Prostate gland (tissue), 2 donors: ENCODE measurements around the gene GNB2. TPM values are rescaled to one million over a fixed set of nuclear protein-coding genes. Genes with fewer than 3 reads are reported as not detected.

Experiments
- DNase-seq: peaks from one replicate; pipeline ENCODE4 v3.0.0-alpha.2; 2019; ENCODE audit warnings: low spot score
- H3K27ac ChIP-seq, 2 donors: fragments of 200-600 bp; sonication (generic); 2 replicates each; pipeline ENCODE4 v1.5.1; 2017 to 2019
- H3K27me3 ChIP-seq: fragments of 200-600 bp; sonication (generic); replicated peaks from 2 replicates; pipeline ENCODE4 v1.5.1; 2019; ENCODE audit not compliant: insufficient read depth
- H3K36me3 ChIP-seq, 2 donors: fragments of 200-600 bp; sonication (generic); 1 replicate in 1 of 2; 2 replicates in 1 of 2; pipeline versions ENCODE4 v1.5.1 to v1.8.1; 2017 to 2019
- H3K4me1 ChIP-seq: fragments of 200-600 bp; sonication (generic); replicated peaks from 2 replicates; pipeline ENCODE4 v1.5.1; 2019
- H3K4me3 ChIP-seq, 2 donors: fragments of 200-600 bp; sonication (generic); 2 replicates each; pipeline ENCODE4 v1.5.1; 2017 to 2019
- H3K9me3 ChIP-seq: fragments of 200-600 bp; sonication (generic); 2 replicates; pipeline ENCODE4 v1.5.1; 2017
- CTCF ChIP-seq, 4 experiments: fragments of 200-600 bp in 2 of 4; fragments of 450-650 bp in 2 of 4; sonication (generic) in 2 of 4; IDR thresholded peaks; 1 replicate in 3 of 4; 2 replicates in 1 of 4; pipeline ENCODE4 v1.5.1; 2016 to 2019; ENCODE audit warnings: antibody characterized with exemption in 4 of 4, mild to moderate bottlenecking in 2 of 4, moderate library complexity in 2 of 4
- POLR2A ChIP-seq: fragments of 450-650 bp; IDR thresholded peaks from one replicate; pipeline ENCODE4 v1.6.1; 2016; ENCODE audit warnings: antibody characterized with exemption, mild to moderate bottlenecking
- POLR2AphosphoS5 ChIP-seq: sonication (generic); formaldehyde crosslinking; IDR thresholded peaks from one replicate; pipeline ENCODE4 v1.6.1; 2017; ENCODE audit warnings: antibody characterized with exemption
- WGBS: methylation state at CpG from one replicate; pipeline ENCODE4 v1.1.5; 2018; 5-methylcytosine and 5-hydroxymethylcytosine counted together
- intact Hi-C: fragments of 100-400 bp; cut with DNase I; formaldehyde crosslinking; loops from one replicate; pipeline ENCODE4 v1.14.2; 2022
- total RNA-seq, 2 donors: library from RNA; depleted of rRNA; stranded (reverse); fragments of >200 nt; gene quantifications; one replicate each; pipeline ENCODE4 v1.1.0, GENCODE V29; 2016

The GNB2 gene
- total RNA-seq, 2 donors from 2014 or later, result 376 to 417 TPM

- no peak for DNase-seq
- no peak overlapping the region for H3K27ac ChIP-seq
- H3K36me3 ChIP-seq, result peaks cover 25 to 63% of the 10 kb centered on the region in 2 donors
- TF ChIP-seq POLR2A (no peak), CTCF (IDR thresholded peaks at IDR 0.05) (no peak), POLR2AphosphoS5 (no peak)
- no peaks in the 10 kb centered on the region for H3K27me3 ChIP-seq
- no peak overlapping the region for H3K4me3 ChIP-seq
- intact Hi-C loops, result no loop called here
- peaks cover 16% of the 10 kb centered on the region for H3K4me1 ChIP-seq
- 82% methylated on average over 24 of the region's 28 CpGs for WGBS
- no peaks in the 10 kb centered on the region for H3K9me3 ChIP-seq
Measured at GRCh38 chr7:100682991-100683658, 9.6 kb downstream of the GNB2 start.

GRCh38 chr7:100683659-100684533 is 10.4 kb downstream of the GNB2 start:
- Histone ChIP-seq H3K4me3 (no peak overlapping the region), H3K27me3 (no peaks in the 10 kb centered on the region), H3K4me1 (peaks cover 9% of the 10 kb centered on the region), H3K9me3 (no peaks in the 10 kb centered on the region), H3K27ac (no peak overlapping the region), H3K36me3 (peaks cover 29 to 70% of the 10 kb centered on the region in 2 donors)
- TF ChIP-seq CTCF (IDR thresholded peaks at IDR 0.05) (no peak), POLR2A (no peak), POLR2AphosphoS5 (no peak)
- WGBS, result 93% methylated on average over 36 of the region's 37 CpGs
- no peak for DNase-seq
- intact Hi-C loops, result no loop called here

GRCh38 chr7:100684534-100685042 is 11.0 kb downstream of the GNB2 start:
- H3K36me3 ChIP-seq, result peaks cover 29 to 70% of the 10 kb centered on the region in 2 donors
- H3K4me1 ChIP-seq, result peaks cover 3% of the 10 kb centered on the region
- no peaks in the 10 kb centered on the region for H3K27me3 ChIP-seq
- H3K27ac ChIP-seq, result no peak overlapping the region
- no peaks in the 10 kb centered on the region for H3K9me3 ChIP-seq
- intact Hi-C loops, result no loop called here
- H3K4me3 ChIP-seq, result no peak overlapping the region
- no peak for DNase-seq
- no peak for TF ChIP-seq POLR2AphosphoS5
- TF ChIP-seq POLR2A, result no peak
- no peak for TF ChIP-seq CTCF (IDR thresholded peaks at IDR 0.05)
- 90% methylated on average over 14 of the region's 16 CpGs for WGBS

- no peak overlapping the region for H3K4me3 ChIP-seq
- no peaks in the 10 kb centered on the region for H3K9me3 ChIP-seq
- no peak for DNase-seq
- no peak overlapping the region for H3K27ac ChIP-seq
- WGBS, result 88% methylated on average over 18 of the region's 18 CpGs
- TF ChIP-seq CTCF (IDR thresholded peaks at IDR 0.05), result no peak
- TF ChIP-seq POLR2A, result no peak
- TF ChIP-seq POLR2AphosphoS5, result no peak
- H3K4me1 ChIP-seq, result no peaks in the 10 kb centered on the region
- H3K36me3 ChIP-seq, result peaks cover 29 to 70% of the 10 kb centered on the region in 2 donors
- H3K27me3 ChIP-seq, result no peaks in the 10 kb centered on the region
- intact Hi-C loops, result no loop called here
Measured at GRCh38 chr7:100685049-100685605, 11.6 kb downstream of the GNB2 start.
